Osteoblast (primary cell): ENCODE measurements around the gene RNF130. TPM values are rescaled to one million over a fixed set of nuclear protein-coding genes. Genes with fewer than 3 reads are reported as not detected.

Experiments used
- DNase-seq: peaks from one replicate; pipeline ENCODE4 v3.0.0; 2011; ENCODE audit warnings: low spot score, mixed read lengths; ENCODE audit not compliant: insufficient read length; ENCODE audit errors: missing footprints
- H2AFZ ChIP-seq: 2 replicates; pipeline ENCODE4 v1.6.0; 2011; ENCODE audit warnings: mild to moderate bottlenecking, low read length
- H3K27ac ChIP-seq: 2 replicates; pipeline ENCODE4 v1.5.1; 2011; ENCODE audit warnings: mild to moderate bottlenecking, low read depth, low read length, moderate library complexity
- H3K27me3 ChIP-seq: 2 replicates; pipeline ENCODE4 v1.6.0; 2012; ENCODE audit warnings: mild to moderate bottlenecking, control low read depth, inconsistent platforms, low read length, moderate library complexity; ENCODE audit not compliant: insufficient read depth
- H3K36me3 ChIP-seq: 2 replicates; pipeline ENCODE4 v1.5.1; 2011; ENCODE audit warnings: mild to moderate bottlenecking, low read length, control low read depth, moderate library complexity; ENCODE audit not compliant: insufficient read depth
- H3K4me1 ChIP-seq: 2 replicates; pipeline ENCODE4 v1.5.1; 2011; ENCODE audit warnings: mild to moderate bottlenecking, low read length, control low read depth, moderate library complexity; ENCODE audit not compliant: insufficient read depth
- H3K4me2 ChIP-seq: 2 replicates; pipeline ENCODE4 v1.6.0; 2011; ENCODE audit warnings: mild to moderate bottlenecking, low read length; ENCODE audit not compliant: insufficient read depth
- H3K4me3 ChIP-seq: fragments of 200-600 bp; sonication (generic); 3 replicates; pipeline ENCODE4 v1.5.1; 2012; ENCODE audit warnings: mild to moderate bottlenecking, low read length, inconsistent platforms; ENCODE audit not compliant: insufficient read depth
- H3K79me2 ChIP-seq: 2 replicates; pipeline ENCODE4 v1.6.0; 2012; ENCODE audit warnings: mild to moderate bottlenecking, low read length, control low read depth, inconsistent platforms; ENCODE audit not compliant: insufficient read depth
- H3K9me3 ChIP-seq: 2 replicates; pipeline ENCODE4 v1.5.1; 2011; ENCODE audit warnings: low read depth, low read length, control low read depth
- H4K20me1 ChIP-seq: 2 replicates; pipeline ENCODE4 v1.6.0; 2012; ENCODE audit warnings: mild to moderate bottlenecking, low read length, control low read depth; ENCODE audit not compliant: insufficient read depth
- total RNA-seq: library from RNA; depleted of rRNA; stranded (reverse); fragments of >200 nt; gene quantifications from 2 replicates; pipeline ENCODE4 v1.2.3, GENCODE V29; 2012
- TF ChIP-seq, protein P1 (sequence below): IDR thresholded peaks from 2 replicates; pipeline ENCODE4 v1.5.1; 2011; ENCODE audit warnings: mild to moderate bottlenecking, low read depth, low read length, moderate library complexity; ENCODE audit errors: extremely low read depth

The RNF130 gene
- total RNA-seq, 1 donor = 28.6 TPM

DNA sequence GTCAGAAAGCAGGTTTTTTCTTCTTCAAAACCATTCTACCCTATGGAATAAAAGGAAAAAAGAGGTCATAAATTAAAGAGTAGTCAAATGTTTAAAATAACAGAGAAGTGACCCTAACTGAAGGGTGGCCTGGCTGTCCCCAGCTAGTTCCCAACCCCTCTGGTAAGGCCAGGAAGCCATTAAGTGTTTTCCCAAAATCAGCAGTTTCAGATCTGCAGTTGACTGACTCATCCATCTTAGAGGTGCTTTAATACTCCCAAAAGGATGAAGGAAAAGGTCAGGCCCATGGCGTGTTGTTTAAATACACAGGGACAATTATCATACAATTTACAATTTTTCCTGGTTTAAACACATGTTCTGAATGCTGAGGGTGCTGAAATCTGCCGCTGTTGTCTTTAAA, 115.9 kb downstream of the RNF130 start:
- no peak overlapping the region for H3K4me3 ChIP-seq
- DNase-seq = no peak
- no peaks in the 10 kb centered on the region for H4K20me1 ChIP-seq
- TF ChIP-seq, protein P1, sequence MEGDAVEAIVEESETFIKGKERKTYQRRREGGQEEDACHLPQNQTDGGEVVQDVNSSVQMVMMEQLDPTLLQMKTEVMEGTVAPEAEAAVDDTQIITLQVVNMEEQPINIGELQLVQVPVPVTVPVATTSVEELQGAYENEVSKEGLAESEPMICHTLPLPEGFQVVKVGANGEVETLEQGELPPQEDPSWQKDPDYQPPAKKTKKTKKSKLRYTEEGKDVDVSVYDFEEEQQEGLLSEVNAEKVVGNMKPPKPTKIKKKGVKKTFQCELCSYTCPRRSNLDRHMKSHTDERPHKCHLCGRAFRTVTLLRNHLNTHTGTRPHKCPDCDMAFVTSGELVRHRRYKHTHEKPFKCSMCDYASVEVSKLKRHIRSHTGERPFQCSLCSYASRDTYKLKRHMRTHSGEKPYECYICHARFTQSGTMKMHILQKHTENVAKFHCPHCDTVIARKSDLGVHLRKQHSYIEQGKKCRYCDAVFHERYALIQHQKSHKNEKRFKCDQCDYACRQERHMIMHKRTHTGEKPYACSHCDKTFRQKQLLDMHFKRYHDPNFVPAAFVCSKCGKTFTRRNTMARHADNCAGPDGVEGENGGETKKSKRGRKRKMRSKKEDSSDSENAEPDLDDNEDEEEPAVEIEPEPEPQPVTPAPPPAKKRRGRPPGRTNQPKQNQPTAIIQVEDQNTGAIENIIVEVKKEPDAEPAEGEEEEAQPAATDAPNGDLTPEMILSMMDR = no peak
- H3K4me1 ChIP-seq = no peaks in the 10 kb centered on the region
- no peaks in the 10 kb centered on the region for H3K9me3 ChIP-seq
- H3K27me3 ChIP-seq = no peaks in the 10 kb centered on the region
- no peak overlapping the region for H3K4me2 ChIP-seq
- no peaks in the 10 kb centered on the region for H3K79me2 ChIP-seq
- H2AFZ ChIP-seq = no peak overlapping the region
- H3K36me3 ChIP-seq = no peaks in the 10 kb centered on the region
- H3K27ac ChIP-seq = no peak overlapping the region

DNA sequence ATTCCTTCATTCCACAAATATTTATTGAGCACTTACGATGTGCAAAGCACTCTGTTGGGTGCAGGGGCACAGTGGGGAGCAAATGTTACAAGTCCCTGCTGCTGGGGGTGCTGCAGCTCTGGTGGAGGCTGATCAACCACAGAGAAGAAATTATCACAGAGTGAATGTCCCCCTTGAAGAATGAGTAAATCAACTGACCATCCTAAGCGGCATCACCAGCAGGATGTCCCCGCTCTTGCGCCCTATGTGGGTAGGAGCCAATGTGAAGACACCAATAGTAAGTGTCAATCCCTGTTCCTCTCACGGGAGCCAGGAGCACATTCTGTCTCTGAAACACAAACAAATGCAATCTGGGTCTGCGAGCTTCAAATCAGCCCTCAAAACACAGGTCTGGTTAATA, 116.5 kb downstream of the RNF130 start:
- H3K27me3 ChIP-seq = no peaks in the 10 kb centered on the region
- H3K79me2 ChIP-seq = no peaks in the 10 kb centered on the region
- H4K20me1 ChIP-seq = no peaks in the 10 kb centered on the region
- H3K4me2 ChIP-seq = no peak overlapping the region
- no peak overlapping the region for H3K27ac ChIP-seq
- H2AFZ ChIP-seq = no peak overlapping the region
- no peak overlapping the region for H3K4me3 ChIP-seq
- H3K4me1 ChIP-seq = no peaks in the 10 kb centered on the region
- TF ChIP-seq, protein P1 = no peak
- peak; percentile 73 for DNase-seq
- H3K9me3 ChIP-seq = no peaks in the 10 kb centered on the region
- no peaks in the 10 kb centered on the region for H3K36me3 ChIP-seq

DNA sequence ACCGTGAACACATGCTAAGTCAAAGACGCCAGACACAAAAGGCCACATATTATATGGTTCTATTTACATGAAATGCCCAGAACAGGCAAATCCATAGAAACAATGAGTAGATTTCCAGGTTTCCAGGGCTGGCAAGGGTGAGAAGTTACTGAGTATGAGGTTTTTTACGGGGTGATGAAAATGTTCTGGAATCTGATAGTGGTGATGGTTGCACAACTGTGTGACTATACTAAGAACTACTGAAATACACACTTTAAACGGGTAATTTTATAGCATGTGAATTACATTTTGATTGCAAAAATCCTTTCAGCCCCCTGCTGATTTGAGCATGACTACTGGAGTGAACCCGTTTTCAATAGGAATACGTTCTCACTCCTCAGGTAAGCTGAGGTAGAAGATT, 117.1 kb downstream of the RNF130 start:
- Histone ChIP-seq H3K4me3 (no peak overlapping the region), H3K4me2 (no peak overlapping the region), H3K79me2 (no peaks in the 10 kb centered on the region), H4K20me1 (no peaks in the 10 kb centered on the region), H3K27ac (no peak overlapping the region), H3K27me3 (no peaks in the 10 kb centered on the region), H3K4me1 (no peaks in the 10 kb centered on the region), H3K36me3 (no peaks in the 10 kb centered on the region), H3K9me3 (no peaks in the 10 kb centered on the region), H2AFZ (no peak overlapping the region)
- no peak for DNase-seq
- TF ChIP-seq, protein P1 = no peak

DNA sequence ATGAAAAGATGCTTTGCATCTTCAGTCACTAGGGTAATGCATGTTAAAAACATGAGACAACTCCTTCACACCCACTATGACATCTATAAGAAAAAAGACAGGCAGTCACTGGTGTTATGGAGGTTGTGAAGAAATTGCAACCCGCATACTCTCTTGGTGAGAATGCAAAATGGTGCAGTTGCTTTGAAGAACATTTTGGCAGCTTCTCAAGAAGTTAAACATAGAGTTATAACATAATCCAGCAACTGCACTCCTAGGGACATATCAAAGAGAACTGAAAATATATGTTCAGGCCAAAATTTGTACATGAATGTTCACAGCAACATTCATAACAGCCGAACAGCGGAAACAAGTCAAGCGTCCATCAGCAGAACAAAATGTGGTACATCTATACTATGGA, 117.6 kb downstream of the RNF130 start:
- Histone ChIP-seq H3K4me3 (no peak overlapping the region), H3K4me1 (no peaks in the 10 kb centered on the region), H3K27me3 (no peaks in the 10 kb centered on the region), H2AFZ (no peak overlapping the region), H3K27ac (no peak overlapping the region), H3K4me2 (no peak overlapping the region), H4K20me1 (no peaks in the 10 kb centered on the region), H3K9me3 (no peaks in the 10 kb centered on the region), H3K79me2 (no peaks in the 10 kb centered on the region), H3K36me3 (no peaks in the 10 kb centered on the region)
- TF ChIP-seq, protein P1 = no peak
- no peak for DNase-seq
